ENCODE results near the gene RGP1.

The RGP1 gene

GRCh38 chr9:35746583-35746982, 2.5 kb upstream of the RGP1 start:
- no peak for DNase-seq

GRCh38 chr9:35748242-35748857, 737 bp upstream of the RGP1 start:
- no peak for DNase-seq

- DNase-seq: peak; percentile 79
Measured at GRCh38 chr9:35749515-35750255, 598 bp downstream of the RGP1 start.

- no peak for DNase-seq
Measured at GRCh38 chr9:35750256-35750531, 1.1 kb downstream of the RGP1 start.

GRCh38 chr9:35753466-35753865, 4.4 kb downstream of the RGP1 start:
- no peak for DNase-seq

GRCh38 chr9:35754264-35754663, 5.2 kb downstream of the RGP1 start, which contains the start of gene MSMP:
Gene MSMP (minus strand): TSS chr9:35754276. CDS start chr9:35754129, 147 bp downstream.
- no peak for DNase-seq

- DNase-seq: no peak
Measured at GRCh38 chr9:35755071-35755470, 6.0 kb downstream of the RGP1 start.

GRCh38 chr9:35756275-35757225, 7.5 kb downstream of the RGP1 start:
- peak; percentile 86 for DNase-seq

GRCh38 chr9:35757226-35757891, 8.3 kb downstream of the RGP1 start:
- peak; percentile 76 for DNase-seq

- DNase-seq: no peak
Measured at GRCh38 chr9:35757892-35758275, 8.8 kb downstream of the RGP1 start.

- DNase-seq: no peak
Measured at GRCh38 chr9:35758475-35759050, 9.5 kb downstream of the RGP1 start.

- no peak for DNase-seq
Measured at GRCh38 chr9:35759795-35760194, 10.7 kb downstream of the RGP1 start.

- no peak for DNase-seq
Measured at GRCh38 chr9:35760651-35761050, 11.6 kb downstream of the RGP1 start.

- no peak for DNase-seq
Measured at GRCh38 chr9:35763181-35763580, 14.1 kb downstream of the RGP1 start.

GRCh38 chr9:35763803-35764202, 14.7 kb downstream of the RGP1 start:
- DNase-seq: no peak

- DNase-seq: no peak
Measured at GRCh38 chr9:35766997-35767396, 17.9 kb downstream of the RGP1 start.

- no peak for DNase-seq
Measured at GRCh38 chr9:35767458-35767857, 18.4 kb downstream of the RGP1 start.

GRCh38 chr9:35769763-35770162, 20.7 kb downstream of the RGP1 start:
- no peak for DNase-seq

GRCh38 chr9:35771075-35771433, 22.0 kb downstream of the RGP1 start:
- no peak for DNase-seq

GRCh38 chr9:35771534-35771933, 22.4 kb downstream of the RGP1 start:
- DNase-seq: no peak

- DNase-seq: no peak
Measured at GRCh38 chr9:35771943-35772342, 22.9 kb downstream of the RGP1 start.

- no peak for DNase-seq
Measured at GRCh38 chr9:35774907-35775635, 26.0 kb downstream of the RGP1 start.
